Activated CD8-positive, alpha-beta memory T cell treated with anti-CD3 and anti-CD28 coated beads, Interleukin-2, amount 50 U/mL, for 48 hours (primary cell): Measurements from ENCODE around the gene RGL1.

Source experiments
- DNase-seq: peaks from one replicate; pipeline ENCODE4 v3.0.0-alpha.2; 2020

Gene RGL1

DNA sequence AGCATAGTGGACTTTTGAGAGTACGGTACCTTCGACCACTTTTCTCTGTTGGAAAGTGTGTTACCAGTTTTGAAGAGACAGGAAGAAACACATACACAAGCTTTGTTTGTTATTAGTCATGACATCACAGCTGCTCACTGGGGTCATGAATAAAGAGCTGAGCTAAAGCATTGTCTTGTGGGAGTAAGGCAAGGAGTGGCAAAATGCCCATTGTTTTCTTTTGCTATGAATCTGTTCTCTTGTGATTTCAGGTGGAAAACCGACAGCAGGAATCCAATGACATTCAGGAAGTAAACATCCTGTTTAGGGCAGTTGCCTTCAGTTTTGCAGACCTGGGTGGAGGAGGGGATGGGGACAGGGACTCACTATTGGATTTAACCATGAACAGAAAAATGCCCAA is 66.2 kb downstream of the RGL1 start:
- DNase-seq: no peak

GRCh38 chr1:183871601-183872000 is 66.7 kb downstream of the RGL1 start:
- no peak for DNase-seq

DNA sequence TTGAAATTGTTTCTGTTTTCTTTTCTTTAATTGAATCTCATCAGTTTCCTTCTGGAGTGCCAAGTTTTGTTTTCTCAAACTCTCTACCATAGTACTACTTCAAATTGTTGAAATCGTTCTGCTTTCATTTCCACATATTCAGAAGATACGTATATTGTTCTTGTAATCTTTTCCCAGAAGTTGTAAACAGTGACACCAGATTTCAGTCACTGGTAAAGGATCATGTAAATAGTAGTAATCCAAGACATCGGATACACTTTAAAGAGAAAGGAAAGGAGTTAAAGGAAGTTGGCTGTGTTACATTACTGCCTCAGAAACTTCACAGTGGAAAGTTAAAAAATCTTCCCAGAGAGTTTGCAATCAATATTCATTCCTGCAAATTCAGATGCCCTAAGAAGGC is 67.5 kb downstream of the RGL1 start:
- no peak for DNase-seq

DNA sequence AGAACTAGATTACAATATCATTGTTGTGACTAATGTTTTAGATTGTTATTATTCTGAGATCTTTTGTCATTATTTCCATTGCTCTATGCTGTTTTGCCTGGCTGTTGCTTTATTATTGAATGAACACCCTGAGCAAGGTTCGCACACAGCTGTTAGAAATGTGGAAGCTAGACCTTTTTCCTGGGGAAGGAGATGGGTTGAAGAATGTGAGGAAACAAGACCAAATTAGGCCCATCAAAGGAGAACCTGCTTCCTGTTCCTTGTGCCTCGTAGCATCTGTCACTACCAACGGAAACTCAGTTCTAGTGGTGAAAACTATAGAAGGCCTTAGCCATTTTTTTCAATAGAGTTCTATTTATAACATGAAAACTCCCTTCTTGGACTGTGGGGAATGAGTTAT is 68.7 kb downstream of the RGL1 start:
- no peak for DNase-seq

DNA sequence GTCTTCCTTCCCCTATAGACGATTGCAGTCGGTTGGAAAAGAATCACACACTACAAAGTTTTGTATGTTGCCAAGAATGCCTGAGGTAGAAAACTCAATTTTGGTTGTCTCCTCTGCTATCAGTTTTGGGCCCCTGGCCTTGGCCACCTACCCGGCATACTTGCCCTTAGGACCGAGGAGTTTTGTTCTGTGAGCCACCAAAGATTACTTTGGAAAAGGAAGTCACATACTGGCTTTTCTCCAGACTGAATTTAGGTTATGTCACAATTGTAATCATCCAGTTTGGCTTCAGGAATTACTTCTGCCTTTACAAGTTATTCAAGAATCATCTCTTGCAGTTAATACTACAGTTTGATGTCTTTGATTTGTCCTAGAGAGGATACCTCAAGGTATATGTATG is 71.4 kb downstream of the RGL1 start:
- DNase-seq: no peak

GRCh38 chr1:183877053-183877720 is 72.3 kb downstream of the RGL1 start:
- DNase-seq: no peak

DNA sequence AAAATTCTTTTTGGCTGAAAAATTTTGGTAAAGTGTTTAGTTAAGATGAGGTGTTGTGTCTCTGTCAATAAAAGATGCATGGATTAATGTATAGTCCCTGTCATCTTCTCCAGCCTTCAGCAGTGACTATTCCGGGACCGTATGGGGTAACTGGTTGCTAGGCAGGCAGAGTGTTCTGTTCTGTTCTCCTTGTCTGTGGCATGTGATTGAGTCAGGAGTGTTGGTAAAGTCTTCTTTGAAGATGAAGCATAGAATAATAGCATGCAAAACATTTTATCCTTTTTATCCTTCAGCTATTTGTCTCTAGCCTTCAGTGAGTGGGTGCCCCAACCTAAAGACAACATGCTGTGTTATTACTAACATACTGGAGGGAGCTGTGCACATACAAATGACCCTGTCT is 74.6 kb downstream of the RGL1 start:
- DNase-seq: no peak

DNA sequence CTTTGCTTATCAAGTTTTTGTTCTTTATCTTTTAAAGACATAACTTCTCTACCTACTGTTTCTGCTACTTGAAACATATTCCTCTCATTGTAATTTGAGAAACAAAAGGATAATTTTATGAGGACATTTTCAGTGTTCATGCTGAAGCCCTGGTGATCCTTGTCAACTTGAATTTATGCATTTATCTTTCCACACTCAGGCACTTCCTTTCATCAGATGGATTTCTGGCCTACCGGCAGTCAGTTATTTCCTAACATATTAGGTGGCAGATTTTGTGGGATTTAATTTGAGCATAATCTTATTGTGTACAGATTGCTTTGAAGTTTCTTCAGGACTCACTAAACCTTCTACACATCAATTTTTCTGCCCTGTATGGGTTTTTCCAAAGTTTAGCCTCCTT is 75.0 kb downstream of the RGL1 start:
- no peak for DNase-seq

- DNase-seq: no peak
Observed at GRCh38 chr1:183880531-183881243, 75.8 kb downstream of the RGL1 start.

GRCh38 chr1:183881387-183882131 is 76.6 kb downstream of the RGL1 start:
- DNase-seq: no peak

DNA sequence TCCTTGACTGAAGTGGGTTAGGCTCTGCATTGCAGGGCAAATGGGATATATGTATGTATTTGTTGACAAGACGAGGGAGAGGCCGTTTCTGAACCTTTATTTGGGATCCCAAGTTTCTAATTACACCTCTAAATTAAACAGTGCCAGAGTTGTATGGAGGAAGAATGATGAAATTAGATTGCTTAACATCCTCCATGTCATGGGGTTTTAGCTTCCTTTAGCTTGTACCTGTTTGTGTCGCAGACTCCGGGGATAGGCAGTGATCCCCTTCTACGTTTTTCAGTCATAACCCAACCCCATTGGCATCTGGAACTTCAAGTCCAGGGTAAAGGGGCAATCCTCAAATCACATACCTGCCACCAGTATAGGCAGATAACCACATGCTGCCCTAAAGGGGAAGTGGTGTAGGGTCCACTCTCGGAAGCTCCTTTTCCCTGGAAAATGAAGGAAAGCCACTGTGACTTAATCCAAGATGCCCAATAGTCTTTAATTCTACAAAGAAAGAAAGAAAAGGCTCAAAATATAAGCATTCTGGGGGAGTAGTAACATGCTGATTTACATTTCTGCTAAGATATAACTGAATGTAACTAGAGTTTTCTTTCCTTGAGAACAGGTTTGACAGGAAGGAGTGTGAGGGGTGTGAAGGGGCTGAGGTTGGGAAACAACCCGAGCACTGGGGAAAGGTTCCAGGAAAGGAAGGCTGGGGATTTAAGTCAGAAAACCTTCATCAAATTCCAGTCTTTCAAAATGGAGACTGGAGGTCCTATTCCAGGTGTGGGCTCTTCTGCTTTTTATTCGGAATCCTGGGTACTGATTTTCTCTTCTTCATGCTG is 77.6 kb downstream of the RGL1 start:
- DNase-seq: no peak

- DNase-seq: no peak
Observed at GRCh38 chr1:183883623-183884022, 78.7 kb downstream of the RGL1 start.

DNA sequence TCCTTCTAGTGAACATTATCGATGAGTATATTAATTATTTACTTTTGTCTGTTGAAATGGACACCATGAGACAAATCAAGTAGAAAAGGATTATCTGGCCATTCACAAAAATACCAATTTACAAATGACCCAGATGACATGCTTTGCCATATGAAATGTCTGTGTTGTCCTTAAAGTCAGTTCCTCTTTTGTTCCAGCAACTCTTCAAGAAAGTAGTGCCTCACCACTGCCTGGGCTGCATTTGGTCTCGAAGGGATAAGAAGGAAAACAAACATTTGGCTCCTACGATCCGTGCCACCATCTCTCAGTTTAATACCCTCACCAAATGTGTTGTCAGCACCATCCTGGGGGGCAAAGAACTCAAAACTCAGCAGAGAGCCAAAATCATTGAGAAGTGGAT is 79.6 kb downstream of the RGL1 start:
- no peak for DNase-seq

- no peak for DNase-seq
Observed at GRCh38 chr1:183885142-183885735, 80.3 kb downstream of the RGL1 start.

GRCh38 chr1:183886083-183886828 is 81.3 kb downstream of the RGL1 start:
- no peak for DNase-seq

GRCh38 chr1:183886853-183887252 is 81.9 kb downstream of the RGL1 start:
- DNase-seq: no peak

DNA sequence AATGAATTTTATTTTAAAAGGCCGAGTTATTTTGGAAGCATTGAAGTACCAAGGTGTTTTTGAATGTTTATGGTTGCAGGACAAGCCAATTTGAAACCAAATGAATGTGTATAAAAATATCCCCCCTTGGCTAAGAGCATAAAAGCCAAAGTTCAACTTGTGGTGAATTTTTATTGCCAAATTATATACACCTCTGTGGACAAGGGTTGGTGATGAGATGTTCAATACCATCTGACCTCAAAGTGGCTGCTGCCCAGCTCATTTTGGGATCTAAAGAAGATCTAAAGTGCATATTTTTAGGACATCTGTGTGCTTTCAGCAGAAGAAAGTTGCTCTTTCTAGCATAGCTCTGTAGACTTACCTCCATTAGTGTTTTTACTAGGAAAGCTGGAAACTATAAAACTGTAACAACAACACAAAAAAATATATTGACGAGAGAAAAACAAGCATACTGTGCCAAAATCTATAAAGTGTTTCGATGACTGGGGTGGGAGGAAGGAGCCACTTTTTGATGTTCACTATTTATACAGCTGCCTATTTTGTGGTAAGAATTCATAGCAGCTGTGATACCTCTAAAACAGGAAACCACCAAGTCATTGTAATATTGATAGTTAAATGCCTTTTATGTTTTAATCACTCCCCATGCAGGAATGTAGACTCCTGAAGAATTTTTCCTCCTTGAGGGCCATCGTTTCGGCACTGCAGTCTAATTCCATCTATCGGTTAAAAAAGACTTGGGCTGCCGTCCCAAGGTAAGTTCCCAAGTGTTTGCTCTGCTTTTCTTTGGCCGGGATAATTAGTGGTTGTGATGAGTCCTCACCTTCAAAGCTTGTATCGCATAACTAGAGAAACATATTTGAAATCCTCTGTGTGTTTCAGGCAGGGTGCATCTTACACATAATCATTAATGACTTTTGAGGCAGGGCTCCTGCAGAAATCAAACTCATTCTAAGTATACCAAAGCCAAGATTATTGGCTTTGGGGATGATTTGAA is 83.2 kb downstream of the RGL1 start:
- no peak for DNase-seq

DNA sequence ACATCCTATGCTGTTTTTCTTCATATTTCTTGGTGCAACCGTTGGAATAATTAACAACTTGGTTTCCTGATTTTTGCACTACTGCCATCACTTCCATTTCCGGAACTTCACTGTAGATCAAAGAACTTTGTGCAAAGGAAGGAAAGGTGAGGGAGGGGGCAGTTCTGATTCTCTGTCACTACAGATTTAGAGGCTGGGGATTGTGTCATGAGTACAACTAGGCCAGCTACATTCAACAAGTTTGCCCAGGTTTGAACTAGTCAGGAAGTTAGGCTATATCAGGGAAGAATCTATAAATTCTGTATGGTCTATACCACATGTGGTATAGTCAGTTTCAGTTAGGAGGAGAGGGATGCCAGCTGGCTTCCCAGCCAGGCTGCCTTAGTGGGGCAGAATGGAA is 84.2 kb downstream of the RGL1 start:
- no peak for DNase-seq

GRCh38 chr1:183891158-183891856 is 86.4 kb downstream of the RGL1 start:
- DNase-seq: no peak

GRCh38 chr1:183892351-183892793 is 87.5 kb downstream of the RGL1 start:
- no peak for DNase-seq
